HG03108 (cell line): Measurements from ENCODE around the gene MPHOSPH6.
"Not testable (repeated sequence)": the region's sequence is repeated elsewhere in the genome, so short reads cannot be mapped to it uniquely, and the experiment has no call there.

Experiments used
- ATAC-seq: cut with Tn5 transposase; IDR thresholded peaks from one replicate; pipeline ENCODE4 v1.9.1; 2021; ENCODE audit warnings: moderate library complexity; ENCODE audit not compliant: unreplicated experiment

The MPHOSPH6 gene

GRCh38 chr16:82124651-82125050 is 45.4 kb downstream of the MPHOSPH6 start:
- ATAC-seq, result no peak

DNA sequence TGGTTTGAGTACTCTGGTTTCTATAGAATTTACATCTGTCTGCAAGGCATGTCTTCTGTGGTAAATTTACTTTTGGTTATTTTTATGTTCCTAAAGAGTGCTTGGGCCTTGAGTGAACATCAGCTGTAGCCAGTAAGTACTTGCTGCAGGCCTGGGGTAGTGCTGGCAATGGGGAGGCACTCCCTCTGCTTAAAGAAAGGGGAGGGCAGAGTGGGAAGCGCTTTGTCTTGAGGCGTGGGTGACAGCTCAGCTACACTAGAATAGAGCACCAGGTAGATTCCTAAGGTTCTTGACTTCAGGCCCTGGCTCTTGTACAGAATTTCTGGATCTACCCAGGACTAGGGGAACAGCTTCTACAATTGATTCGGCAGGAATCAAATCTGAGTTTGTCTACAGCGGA is 50.6 kb downstream of the MPHOSPH6 start:
- no peak for ATAC-seq

- no peak for ATAC-seq
Measured at GRCh38 chr16:82118749-82119148, 51.3 kb downstream of the MPHOSPH6 start.

GRCh38 chr16:82116535-82116934 is 53.5 kb downstream of the MPHOSPH6 start:
- ATAC-seq, result no peak

DNA sequence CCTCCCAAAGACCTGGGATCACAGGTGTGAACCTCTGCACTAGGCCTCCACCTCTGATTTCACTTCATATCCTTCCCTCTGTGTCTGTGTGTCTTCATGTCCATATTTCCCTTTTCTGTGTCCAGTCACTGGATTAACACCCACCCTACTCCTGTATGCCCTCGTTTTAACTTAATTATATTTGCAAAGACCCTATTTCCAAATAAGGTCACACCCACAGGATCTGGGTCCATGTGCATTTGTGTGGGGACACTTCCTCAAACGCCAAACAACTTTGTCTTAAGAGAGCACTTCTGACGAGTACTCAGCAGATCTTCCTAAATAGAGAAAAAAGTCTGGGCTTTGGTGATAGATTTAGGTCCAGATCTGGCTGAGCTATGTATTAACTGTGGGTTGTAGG is 56.3 kb downstream of the MPHOSPH6 start:
- no peak for ATAC-seq

- no peak for ATAC-seq
Measured at GRCh38 chr16:82111944-82112343, 58.1 kb downstream of the MPHOSPH6 start.

- ATAC-seq, result not testable (repeated sequence)
Measured at GRCh38 chr16:82109266-82109665, 60.8 kb downstream of the MPHOSPH6 start.

GRCh38 chr16:82108774-82109173 is 61.2 kb downstream of the MPHOSPH6 start:
- no peak for ATAC-seq

- ATAC-seq, result no peak
Measured at GRCh38 chr16:82108100-82108499, 61.9 kb downstream of the MPHOSPH6 start.

DNA sequence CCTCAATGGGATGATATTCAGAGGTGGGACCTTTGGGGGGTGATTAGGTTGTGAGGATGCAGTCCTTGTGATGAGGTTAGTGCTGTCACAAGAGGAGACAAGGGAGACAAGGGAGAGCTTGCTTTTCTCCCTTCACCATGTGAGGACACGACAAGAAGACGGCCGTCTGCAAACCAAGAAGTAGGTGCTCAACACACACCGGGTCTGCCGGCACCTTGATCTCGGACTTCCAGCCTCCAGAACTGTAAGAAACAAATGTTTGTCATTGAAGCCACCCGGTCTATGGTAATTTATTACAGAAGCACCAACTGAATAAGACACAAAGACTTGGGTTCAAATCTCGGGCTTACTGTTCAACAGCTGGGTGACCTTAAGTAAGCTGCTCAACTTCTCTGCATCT is 64.9 kb downstream of the MPHOSPH6 start:
- ATAC-seq, result no peak
